HG02943 (cell line): ENCODE data around the gene FKBP1B.
"Not testable (repeated sequence)": the region's sequence is repeated elsewhere in the genome, so short reads cannot be mapped to it uniquely, and the experiment has no call there.

Experiments
- ATAC-seq: cut with Tn5 transposase; IDR thresholded peaks from one replicate; pipeline ENCODE4 v1.9.1; 2021; ENCODE audit warnings: mild to moderate bottlenecking, low read depth, moderate library complexity; ENCODE audit not compliant: unreplicated experiment

Gene FKBP1B

DNA sequence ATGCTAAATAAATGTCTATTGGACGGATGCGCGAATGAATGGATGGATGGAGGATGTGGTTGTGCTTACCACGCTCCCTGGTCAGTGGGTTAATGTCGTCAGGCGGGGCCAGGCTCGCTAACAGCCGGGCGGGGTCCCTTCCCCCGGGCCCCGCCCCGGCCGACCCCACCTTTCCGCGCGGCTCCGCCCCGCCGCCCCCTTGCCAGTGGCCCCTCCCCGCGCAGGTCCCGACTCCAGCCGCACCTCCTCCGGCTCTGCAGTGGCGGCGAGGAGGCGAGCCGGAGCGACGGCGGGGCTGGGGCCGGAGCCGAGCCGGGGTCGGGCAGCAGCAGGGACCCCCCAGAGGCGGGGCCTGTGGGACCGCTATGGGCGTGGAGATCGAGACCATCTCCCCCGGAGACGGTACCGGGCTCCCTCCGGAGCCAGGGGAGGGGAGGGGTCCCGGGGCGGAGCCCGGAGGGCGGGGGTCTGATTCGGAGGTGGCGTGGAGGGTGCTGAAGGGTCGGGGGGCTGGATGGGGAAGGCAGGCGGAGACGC lies at the start of gene FKBP1B:
FKBP1B (plus strand) TSS at position 257 of the 537 bp plus-strand sequence; CDS start at position 366, 109 bp downstream.
- ATAC-seq = no peak

DNA sequence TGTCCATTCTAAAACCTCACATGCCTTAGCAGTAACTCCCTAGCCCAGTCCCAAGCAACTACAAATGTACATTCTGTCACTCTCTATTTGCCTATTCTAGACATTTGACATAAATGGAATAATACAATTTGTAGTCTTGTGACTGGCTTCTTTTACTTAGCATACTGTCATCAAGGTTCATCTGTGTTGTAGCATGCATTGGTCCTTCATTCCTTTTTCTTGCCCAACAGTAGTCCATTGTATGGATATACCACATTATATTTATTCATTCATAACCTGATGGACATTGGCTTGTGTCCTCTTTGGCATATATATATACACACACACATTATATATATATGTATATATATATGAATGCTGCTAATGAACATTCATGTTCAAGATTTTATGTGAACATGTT lies 41.8 kb upstream of the FKBP1B start:
- ATAC-seq = no peak

DNA sequence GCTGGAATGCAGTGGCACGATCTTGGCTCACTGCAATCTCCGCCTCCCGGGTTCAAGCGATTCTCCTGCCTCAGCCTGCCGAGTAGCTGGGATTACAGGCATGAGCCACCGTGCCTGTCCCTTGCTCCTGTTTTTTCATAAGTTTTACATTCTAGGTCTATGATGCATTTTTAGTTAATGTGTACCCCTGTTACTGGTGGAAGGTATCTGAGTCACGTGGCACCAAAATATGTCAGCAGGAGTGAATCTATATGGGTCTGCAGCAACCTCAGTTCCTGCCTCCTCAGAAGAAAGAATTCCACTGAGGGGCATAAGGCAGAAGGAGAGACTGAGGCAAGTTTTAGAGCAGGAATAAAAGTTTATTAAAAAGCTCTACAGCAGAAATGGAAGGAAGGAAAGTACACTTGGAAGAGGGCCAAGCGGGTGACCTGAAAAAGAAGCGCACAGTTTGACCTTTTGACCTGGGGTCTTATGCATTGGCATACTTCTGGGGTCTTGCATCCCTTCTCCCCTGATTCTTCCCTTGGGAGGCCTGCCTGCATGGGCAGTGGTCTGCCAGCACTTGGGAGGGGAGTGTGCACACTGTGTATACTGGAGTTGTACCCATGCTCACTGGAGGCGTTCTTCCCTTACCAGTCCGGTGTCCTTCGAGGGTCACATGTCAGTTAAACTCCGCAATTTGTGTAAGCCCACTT lies 40.7 kb upstream of the FKBP1B start:
- ATAC-seq = no peak

DNA sequence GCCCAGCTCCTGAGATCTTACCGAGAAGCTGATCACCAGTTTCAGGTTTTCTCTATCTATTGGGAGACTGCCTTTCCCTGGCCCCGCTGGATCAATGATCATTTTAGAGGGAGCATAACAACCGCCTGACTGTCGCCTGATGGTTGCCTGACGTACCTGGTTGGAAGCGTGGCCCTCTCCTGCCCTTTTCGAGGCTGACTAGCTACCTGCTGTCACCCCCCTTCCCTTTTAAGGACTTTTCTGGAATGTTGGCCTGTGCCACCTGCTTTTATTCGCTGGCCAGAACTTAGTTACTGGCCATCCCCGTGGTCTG lies 40.2 kb upstream of the FKBP1B start:
- ATAC-seq = no peak

DNA sequence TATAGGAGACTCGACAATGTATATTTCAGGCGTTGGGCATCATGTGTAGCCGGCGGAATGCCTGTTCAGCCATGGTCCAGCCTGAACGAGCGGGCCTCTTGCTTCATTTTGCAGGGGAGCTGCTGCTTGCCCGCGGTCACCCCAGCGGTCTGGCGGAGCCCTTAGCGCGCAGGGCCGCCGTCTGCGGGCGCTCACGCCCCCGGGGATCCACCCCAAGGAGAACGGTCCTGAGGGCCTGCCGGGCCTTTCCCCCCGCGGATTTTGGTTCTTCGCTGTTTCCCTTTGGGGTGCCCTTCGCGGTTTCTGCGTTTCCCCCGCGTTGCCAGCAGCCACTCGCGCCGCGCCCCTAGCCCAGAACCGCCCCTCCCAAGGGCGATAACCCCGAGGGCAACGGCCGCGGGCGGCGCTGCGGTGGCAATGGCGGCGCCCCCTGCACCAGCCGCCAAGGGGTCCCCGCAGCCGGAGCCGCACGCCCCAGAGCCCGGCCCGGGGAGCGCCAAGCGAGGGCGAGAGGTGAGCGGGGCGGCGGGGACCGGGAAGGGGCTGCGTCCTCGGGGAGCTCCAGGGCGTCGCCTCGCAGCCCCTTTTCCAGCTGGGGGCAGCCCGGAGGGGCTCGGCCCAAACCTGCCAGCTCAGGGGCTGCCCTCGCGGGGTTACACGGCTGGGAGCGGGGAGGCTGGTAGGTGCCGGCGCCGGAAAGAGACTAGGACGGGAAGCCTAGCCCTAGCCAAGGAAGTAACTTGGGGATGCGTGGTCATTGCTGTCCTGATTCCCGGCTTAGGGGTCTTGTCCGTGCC lies 39.7 kb upstream of the FKBP1B start, which contains the start of gene MFSD2B:
MFSD2B (plus strand) TSS at position 406 of the 797 bp plus-strand sequence; CDS start at position 418, 12 bp downstream.
- ATAC-seq = no peak

DNA sequence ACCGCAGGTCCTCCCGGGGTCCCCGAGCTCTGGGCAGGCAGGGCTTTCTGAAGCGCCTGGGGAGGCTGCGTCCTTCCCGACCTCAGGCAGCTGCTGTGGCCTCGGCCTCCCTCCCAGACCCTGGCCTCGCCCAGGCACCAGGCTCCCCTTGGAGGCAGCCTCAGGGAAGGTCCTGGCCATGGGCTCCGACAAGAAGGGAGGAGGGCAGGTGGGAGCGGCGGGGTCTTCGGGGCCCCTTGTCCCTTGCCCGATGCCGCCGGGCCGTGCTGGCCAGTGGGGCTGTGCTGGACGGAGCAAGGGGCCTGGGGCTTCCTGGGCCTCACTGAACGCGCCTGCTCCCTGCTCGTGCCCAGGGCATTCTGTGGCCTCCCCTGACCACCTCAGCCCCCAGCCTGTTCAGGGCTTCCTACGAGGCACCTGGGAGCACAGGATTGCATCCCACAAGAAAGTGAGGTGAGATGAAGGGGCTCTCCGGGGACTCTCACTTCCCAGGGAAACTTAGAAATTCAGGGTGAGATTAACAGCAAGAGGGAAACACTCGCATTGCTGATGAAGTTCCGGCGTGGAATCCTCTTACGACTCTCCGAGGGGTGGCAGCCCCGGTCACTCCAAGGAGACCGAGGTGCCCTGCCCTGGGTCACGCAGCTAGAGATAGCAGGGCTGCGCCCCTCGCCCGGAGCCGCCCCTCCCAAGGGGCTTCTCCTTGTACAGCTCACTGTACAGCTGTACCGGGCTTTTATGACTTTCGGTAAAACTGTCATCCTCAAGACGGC lies 38.9 kb upstream of the FKBP1B start:
- ATAC-seq = no peak

DNA sequence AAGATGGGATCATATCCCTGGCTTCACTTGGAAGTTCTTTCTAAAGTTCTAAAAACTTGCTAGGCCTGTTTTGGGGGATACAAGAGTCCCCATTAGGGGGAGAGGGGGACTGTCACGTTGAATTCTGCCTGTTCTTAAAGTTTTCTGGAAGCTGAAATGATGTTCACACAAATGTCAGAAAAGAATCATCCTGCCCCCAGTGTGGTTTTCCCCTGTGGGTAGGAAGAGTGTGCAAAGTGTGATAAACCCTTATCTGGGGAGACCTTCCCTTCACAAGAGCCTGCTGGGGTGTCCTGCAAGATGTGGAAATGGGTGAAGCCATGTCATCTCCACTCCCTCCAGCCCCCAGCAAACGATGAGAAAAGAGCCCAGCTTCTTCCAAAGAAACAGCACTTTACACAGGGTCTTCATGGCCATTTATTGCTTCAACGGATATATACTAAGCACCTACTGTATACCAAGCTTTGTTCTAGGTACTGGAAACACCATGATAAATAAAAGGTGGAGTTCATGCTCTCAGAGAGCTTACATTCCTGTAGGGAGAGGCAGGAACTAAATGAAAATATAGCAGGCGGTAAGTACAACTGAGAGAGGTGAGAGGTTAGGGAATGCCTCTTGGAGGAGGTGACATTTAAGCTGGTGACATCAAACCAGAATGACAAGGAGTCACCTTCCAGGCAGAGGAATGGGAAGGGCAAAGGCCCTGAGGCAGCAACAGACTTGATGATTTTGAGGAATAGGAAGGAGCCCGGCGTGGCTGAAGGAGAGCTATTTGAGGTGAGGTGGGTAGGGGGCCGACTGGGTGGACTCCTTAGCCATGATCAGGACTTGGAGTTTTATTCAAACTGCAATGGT lies 38.1 kb upstream of the FKBP1B start:
- ATAC-seq = no peak

DNA sequence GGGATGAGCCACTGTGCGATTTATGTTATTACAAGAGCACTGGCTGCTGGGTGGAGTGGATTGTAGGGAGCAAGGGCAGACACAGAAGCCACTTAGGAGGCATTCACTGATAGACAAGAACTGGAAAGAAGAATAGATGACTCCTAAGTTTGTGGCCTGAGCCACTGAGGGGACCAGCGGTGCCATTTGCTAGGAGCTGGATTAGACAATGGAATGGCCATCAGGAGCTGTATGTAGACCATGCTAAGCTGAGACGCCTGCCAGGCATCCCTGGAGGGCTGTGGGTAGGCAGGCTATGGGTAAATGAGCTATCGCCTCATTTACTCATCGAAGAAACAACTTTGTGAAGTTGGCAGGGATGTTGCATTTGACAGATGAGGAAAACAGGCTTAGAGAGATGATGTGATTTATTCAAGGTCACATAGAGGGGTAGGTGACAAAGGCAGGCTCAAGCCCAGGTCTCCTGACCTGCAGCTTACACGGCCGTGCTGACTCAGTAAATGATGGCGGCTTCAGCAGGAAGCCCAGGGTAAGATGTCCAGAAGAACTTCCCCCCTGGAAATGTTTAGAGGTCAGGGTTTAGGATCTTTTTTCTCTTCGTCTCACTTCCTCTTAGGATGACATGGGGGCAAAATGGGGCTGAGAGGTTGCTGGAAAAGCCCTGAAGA lies 36.9 kb upstream of the FKBP1B start:
- no peak for ATAC-seq

DNA sequence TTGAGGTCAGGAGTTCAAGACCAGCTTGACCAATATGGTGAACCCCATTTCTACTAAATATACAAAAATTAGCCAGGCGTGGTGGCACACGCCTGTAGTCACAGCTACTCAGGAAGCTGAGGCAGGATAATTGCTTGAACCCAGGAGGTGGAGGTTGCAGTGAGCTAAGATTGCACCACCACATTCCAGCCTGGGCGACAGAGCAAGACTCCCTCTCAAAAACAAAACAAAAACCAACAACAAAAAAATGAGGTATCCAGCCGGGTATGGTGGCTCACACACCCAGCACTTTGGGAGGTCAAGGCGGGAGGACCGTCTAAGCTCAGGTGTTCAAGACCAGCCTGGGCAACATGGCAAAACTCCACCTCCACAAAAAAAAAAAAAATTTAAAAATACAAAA lies 34.6 kb upstream of the FKBP1B start:
- not testable (repeated sequence) for ATAC-seq

DNA sequence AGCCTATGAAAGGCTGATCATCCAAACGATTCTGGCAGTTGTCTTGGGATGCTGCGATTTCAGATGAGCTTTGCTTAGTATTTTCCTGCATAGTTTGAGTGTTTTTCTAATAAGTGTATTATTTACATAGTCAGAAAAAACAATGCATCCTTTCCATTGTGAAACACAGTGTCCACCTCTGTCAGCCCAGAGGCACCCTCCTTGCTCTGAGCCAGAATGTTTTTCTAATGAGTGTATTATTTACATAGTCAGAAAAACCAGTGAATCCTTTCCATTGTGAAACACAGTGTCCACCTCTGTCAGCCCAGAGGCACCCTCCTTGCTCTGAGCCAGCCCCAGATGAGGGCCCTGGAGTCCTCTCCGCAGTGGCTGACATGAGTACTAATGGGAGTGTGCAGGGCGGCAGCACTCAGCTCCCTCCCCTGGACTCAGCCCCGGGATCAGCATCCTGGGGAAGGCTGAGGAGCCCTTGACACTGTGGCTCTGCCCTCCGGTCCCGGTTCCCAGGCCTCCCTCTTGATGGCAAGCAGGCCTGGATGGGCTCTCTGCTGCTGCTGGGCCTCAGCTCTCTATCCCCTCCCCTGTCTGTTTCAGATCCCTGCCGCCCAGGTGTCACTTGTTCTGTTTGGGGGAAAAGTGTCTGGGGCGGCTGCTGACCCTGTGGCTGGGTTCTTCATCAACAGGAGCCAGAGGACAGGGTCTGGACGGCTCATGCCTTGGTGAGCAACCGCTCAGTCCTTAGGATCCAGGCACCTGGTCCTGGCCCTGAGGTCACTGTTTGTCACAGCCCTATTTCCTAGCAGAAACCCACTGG lies 33.8 kb upstream of the FKBP1B start:
- ATAC-seq = no peak

DNA sequence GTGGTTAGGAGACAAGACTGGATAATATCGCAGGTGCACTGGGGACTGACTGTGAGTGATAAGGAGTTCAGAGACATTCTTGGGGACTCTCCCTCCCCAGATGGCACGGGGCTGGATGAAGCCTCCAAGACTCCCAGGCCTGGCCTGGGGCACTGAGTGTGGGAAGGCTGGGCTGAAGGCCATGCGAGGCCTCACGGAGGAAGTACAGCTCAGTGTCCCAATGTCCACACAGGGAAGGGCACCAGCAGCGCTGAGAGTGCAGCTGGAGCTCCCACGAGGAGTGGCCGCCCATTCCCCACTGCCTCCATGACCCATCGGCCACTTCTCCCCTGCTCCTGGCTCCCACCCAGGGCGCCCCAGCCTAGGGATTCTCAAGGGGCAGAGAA lies 33.2 kb upstream of the FKBP1B start:
- no peak for ATAC-seq

DNA sequence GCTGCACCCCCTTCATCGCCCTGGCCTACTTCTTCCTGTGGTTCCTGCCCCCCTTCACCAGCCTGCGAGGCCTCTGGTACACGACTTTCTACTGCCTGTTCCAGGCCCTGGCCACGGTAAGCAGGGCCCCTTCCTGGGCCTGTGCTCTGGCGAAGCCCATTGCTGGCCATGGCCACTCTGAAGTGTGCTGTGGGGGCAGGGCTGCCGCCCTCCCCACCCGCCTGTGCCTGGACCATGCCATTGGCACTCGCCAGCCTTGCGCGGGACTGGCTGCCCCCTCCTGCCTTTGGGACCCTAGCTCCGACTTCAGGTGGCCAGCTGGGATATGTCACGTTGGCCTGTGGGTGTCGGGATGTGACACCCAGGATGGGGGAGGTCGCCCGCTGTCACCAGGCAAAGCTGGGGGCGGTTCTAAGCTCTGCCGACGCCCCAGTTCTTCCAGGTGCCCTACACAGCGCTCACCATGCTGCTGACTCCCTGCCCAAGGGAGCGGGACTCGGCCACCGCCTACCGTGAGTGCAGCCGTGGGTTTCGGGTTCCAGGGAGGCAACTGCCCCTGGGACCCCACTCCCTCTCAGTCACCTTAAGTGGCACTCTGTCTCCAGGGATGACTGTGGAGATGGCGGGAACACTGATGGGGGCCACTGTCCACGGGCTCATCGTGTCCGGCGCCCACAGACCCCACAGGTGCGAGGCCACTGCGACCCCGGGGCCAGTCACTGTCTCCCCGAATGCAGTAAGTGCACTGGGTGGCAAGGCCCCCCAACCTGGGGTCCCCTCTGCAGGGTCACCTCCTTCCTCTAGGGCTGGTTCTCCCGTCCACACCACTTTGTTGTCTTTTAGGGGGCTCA lies 32.5 kb upstream of the FKBP1B start:
- ATAC-seq = no peak

DNA sequence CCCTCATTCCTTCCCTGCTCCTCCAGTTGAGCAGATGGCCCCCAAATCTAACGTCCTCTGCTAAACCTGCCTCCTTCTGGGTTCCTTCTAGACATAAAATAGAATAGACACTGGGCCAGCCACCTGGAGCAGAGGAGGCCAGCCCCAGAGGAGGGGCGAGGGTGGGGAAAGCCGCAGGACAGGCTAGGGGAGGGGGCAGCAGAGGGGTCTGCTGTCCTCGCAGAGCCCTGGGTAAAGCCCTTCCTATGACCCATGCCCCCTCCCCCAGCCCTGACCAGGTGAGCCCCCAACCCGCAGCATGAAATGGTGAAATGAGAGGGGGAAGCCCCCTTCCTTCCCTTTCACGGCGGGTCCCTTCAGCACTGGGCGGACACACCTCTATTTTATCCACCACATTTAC lies 31.8 kb upstream of the FKBP1B start:
- ATAC-seq = no peak

DNA sequence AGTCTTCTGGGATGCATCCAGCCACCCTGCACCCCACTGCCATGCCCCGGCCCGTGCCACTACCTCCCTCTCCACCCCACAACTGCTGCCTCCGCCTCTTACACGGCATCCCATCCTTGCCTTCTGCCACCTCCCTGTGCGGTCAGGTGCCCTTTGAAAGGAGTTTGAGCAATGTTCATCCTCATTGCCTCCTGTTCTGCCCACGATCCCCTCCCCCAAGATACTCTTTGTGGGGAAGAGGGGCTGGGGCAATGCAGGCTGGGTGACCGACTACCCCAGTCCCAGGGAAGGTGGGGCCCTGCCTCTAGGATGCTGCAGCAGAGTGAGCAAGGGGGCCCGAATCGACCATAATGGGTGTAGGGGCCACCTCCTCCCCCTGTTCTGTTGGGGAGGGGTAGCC lies 31.3 kb upstream of the FKBP1B start:
- no peak for ATAC-seq

DNA sequence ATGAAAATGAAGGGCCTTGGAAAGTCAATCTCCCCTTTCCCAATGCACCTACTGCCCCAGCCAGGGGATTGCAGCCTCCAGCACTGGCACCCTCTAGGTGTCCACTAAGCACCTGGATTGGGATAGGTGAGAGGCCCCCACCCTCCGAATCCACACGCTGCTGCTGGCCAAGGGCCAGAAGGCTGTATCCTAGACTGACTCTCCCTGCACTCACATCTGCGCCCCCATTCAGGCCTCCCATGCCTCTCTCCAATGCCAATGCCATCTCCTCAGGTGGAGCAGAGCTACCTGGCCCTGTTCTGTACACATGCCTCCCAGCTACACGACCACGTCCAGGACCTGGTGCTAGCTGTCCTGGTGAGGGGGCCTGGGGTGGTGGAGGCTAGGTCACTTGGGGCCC lies 29.8 kb upstream of the FKBP1B start:
- ATAC-seq = no peak

DNA sequence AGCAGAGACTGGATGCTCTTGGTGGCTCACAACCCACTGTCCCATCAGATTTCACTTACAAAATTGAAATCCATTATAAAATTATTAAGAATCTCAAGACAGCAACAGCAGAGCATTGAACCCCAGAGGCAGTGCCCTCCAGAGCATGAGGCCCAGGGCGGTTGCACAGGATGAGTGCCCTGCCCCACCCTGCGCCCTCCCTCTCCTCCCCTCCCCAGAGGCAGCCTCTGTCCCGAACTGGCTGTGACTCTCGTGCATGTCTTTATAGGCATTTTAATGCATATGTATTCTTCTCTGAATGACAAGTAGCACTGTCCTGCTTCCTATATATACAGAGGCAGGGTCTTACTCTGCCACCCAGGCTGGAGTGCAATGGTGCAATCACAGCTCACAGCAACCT lies 29.3 kb upstream of the FKBP1B start:
- ATAC-seq = no peak

DNA sequence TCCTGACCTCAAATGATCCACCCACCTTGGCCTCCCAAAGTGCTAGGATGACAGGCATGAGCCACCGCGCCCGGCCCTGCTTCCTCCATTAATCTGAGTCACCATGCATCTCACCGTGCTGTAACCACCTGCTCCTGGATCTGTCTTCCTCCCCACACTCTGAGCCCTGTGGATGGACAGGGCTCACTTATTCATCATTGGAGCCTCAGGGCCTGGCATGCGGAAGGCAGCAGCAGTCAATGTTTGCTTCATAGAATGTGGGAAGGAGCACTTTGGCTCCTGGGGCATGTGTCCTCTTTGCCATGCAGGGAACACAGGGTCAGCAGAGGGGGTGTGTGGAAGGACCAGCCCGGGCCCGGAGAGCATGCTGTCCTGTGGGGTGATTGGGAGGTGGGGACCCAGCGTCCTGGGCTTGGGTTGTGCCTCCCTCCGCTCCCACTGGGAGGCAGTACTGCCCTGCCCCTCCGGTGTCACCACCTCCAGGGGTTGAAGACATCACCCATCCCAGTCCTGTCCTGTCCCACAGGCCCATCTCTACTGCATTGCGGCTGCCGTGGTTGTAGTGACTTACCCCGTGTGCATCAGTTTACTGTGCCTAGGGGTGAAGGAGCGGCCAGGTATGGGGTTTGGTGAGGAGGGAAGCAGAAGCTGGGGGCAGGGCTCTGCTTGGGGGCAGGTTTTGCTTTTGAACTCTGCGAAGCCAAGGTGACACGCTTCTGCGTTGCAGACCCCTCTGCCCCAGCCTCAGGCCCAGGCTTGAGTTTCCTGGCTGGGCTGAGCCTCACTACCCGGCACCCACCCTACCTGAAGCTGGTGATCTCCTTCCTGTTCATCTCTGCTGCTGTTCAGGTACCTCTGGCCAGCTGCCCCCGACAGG lies 28.2 kb upstream of the FKBP1B start:
- no peak for ATAC-seq
